HUES48 (cell line): ENCODE measurements around the gene CNOT10.

Experiments
- H3K27ac ChIP-seq: one replicate; pipeline ENCODE4 v1.7.0; 2013; ENCODE audit warnings: low read depth, low read length, inconsistent platforms
- H3K27me3 ChIP-seq: 2 replicates; pipeline ENCODE4 v1.6.1; 2013; ENCODE audit warnings: mild to moderate bottlenecking, low read length; ENCODE audit not compliant: control insufficient read depth, insufficient read depth
- H3K36me3 ChIP-seq: 2 replicates; pipeline ENCODE4 v1.6.1; 2013; ENCODE audit warnings: low read length; ENCODE audit not compliant: control insufficient read depth, insufficient read depth
- H3K4me1 ChIP-seq: 2 replicates; pipeline ENCODE4 v1.6.1; 2013; ENCODE audit warnings: mild to moderate bottlenecking, low read length; ENCODE audit not compliant: control insufficient read depth, insufficient read depth
- H3K4me3 ChIP-seq: 2 replicates; pipeline ENCODE4 v1.5.1; 2013; ENCODE audit warnings: mild to moderate bottlenecking, low read depth, low read length
- H3K9ac ChIP-seq: 2 replicates; pipeline ENCODE4 v1.6.1; 2013; ENCODE audit warnings: mild to moderate bottlenecking, low read depth, low read length, moderate library complexity
- H3K9me3 ChIP-seq: 2 replicates; pipeline ENCODE4 v1.6.1; 2013; ENCODE audit warnings: low read length; ENCODE audit not compliant: control insufficient read depth, insufficient read depth

Gene CNOT10

GRCh38 chr3:32691847-32692246 lies 6.9 kb downstream of the CNOT10 start:
- no peak overlapping the region for H3K9ac ChIP-seq
- H3K27me3 ChIP-seq = no peaks in the 10 kb centered on the region
- H3K4me1 ChIP-seq = 0 out of 2 replicates have a peak, but pooled peaks cover 2% of the 10 kb centered on the region
- H3K4me3 ChIP-seq = no peak overlapping the region
- H3K36me3 ChIP-seq = peaks cover 16% of the 10 kb centered on the region
- no peak overlapping the region for H3K27ac ChIP-seq
- H3K9me3 ChIP-seq = no peaks in the 10 kb centered on the region

- no peaks in the 10 kb centered on the region for H3K27me3 ChIP-seq
- no peak overlapping the region for H3K9ac ChIP-seq
- no peaks in the 10 kb centered on the region for H3K9me3 ChIP-seq
- no peak overlapping the region for H3K4me3 ChIP-seq
- no peaks in the 10 kb centered on the region for H3K4me1 ChIP-seq
- peaks cover 16% of the 10 kb centered on the region for H3K36me3 ChIP-seq
- no peak overlapping the region for H3K27ac ChIP-seq
These were observed 11.5 kb downstream of the CNOT10 start for GRCh38 chr3:32696523-32696922.

- Histone ChIP-seq H3K4me1 (no peaks in the 10 kb centered on the region), H3K9ac (no peak overlapping the region), H3K4me3 (no peak overlapping the region), H3K27ac (no peak overlapping the region), H3K36me3 (peaks cover 8% of the 10 kb centered on the region), H3K9me3 (no peaks in the 10 kb centered on the region), H3K27me3 (no peaks in the 10 kb centered on the region)
These were observed 13.5 kb downstream of the CNOT10 start for GRCh38 chr3:32698506-32698905.

GRCh38 chr3:32699429-32699828 lies 14.4 kb downstream of the CNOT10 start:
- H3K4me1 ChIP-seq = no peaks in the 10 kb centered on the region
- no peak overlapping the region for H3K27ac ChIP-seq
- no peak overlapping the region for H3K4me3 ChIP-seq
- peaks cover 9% of the 10 kb centered on the region for H3K36me3 ChIP-seq
- no peaks in the 10 kb centered on the region for H3K27me3 ChIP-seq
- H3K9me3 ChIP-seq = no peaks in the 10 kb centered on the region
- H3K9ac ChIP-seq = no peak overlapping the region

GRCh38 chr3:32700244-32700643 lies 15.3 kb downstream of the CNOT10 start:
- Histone ChIP-seq H3K4me1 (no peaks in the 10 kb centered on the region), H3K27ac (no peak overlapping the region), H3K27me3 (no peaks in the 10 kb centered on the region), H3K9ac (no peak overlapping the region), H3K36me3 (peaks cover 14% of the 10 kb centered on the region), H3K9me3 (no peaks in the 10 kb centered on the region), H3K4me3 (no peak overlapping the region)

DNA sequence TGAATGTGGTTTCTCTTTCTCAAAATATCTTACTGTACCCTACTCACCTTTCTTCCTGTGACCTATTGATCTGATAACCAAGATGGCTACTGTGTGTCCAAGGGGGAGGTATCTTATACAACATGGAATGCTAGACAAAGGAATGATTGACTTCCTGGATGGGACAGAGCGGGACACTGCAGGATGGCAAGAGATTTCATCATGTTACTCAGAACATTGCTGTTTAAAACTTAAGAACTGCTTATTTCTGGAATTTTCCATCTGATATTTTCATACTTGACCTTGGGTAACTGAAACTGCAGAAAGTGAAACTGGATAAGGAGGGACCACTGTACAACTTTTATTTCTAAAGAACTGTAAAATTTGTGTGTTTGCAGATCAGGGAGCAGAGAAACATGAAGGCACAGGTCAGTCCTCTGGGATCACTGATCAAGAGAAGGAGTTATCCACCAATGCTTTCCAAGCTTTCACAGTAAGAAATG lies 18.5 kb downstream of the CNOT10 start:
- H3K27me3 ChIP-seq = no peaks in the 10 kb centered on the region
- H3K9ac ChIP-seq = no peak overlapping the region
- no peak overlapping the region for H3K4me3 ChIP-seq
- H3K36me3 ChIP-seq = peaks cover 24% of the 10 kb centered on the region
- no peaks in the 10 kb centered on the region for H3K9me3 ChIP-seq
- no peaks in the 10 kb centered on the region for H3K4me1 ChIP-seq
- no peak overlapping the region for H3K27ac ChIP-seq

DNA sequence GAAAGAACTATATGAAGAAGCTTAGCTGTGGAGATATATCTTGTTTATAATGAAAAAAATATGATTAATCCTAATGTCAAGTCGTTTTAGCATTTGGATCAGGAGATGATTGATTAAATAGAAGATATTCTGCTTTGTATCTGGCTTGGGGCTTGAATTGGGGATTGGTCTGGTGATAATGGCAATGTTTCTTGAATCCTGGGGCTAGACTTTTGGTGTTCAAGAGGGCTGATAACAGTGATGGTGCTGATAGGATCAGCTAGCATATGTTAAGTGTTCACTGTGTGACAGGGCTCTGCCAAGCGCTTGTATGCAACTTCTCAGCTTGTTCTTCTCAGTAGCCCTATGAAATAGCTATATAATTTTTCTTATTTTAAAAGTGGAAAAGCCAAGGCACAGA lies 20.2 kb downstream of the CNOT10 start:
- H3K36me3 ChIP-seq = peaks cover 38% of the 10 kb centered on the region
- H3K9me3 ChIP-seq = no peaks in the 10 kb centered on the region
- no peak overlapping the region for H3K9ac ChIP-seq
- no peak overlapping the region for H3K4me3 ChIP-seq
- H3K4me1 ChIP-seq = no peaks in the 10 kb centered on the region
- no peaks in the 10 kb centered on the region for H3K27me3 ChIP-seq
- H3K27ac ChIP-seq = no peak overlapping the region

GRCh38 chr3:32706348-32707025 lies 21.5 kb downstream of the CNOT10 start:
- Histone ChIP-seq H3K36me3 (peaks cover 51% of the 10 kb centered on the region), H3K27me3 (no peaks in the 10 kb centered on the region), H3K4me3 (no peak overlapping the region), H3K9ac (no peak overlapping the region), H3K9me3 (no peaks in the 10 kb centered on the region), H3K27ac (no peak overlapping the region), H3K4me1 (no peaks in the 10 kb centered on the region)

GRCh38 chr3:32707026-32707370 lies 22.0 kb downstream of the CNOT10 start:
- H3K9me3 ChIP-seq = no peaks in the 10 kb centered on the region
- H3K4me1 ChIP-seq = no peaks in the 10 kb centered on the region
- H3K9ac ChIP-seq = no peak overlapping the region
- H3K36me3 ChIP-seq = peaks cover 56% of the 10 kb centered on the region
- H3K27ac ChIP-seq = no peak overlapping the region
- no peaks in the 10 kb centered on the region for H3K27me3 ChIP-seq
- H3K4me3 ChIP-seq = no peak overlapping the region

DNA sequence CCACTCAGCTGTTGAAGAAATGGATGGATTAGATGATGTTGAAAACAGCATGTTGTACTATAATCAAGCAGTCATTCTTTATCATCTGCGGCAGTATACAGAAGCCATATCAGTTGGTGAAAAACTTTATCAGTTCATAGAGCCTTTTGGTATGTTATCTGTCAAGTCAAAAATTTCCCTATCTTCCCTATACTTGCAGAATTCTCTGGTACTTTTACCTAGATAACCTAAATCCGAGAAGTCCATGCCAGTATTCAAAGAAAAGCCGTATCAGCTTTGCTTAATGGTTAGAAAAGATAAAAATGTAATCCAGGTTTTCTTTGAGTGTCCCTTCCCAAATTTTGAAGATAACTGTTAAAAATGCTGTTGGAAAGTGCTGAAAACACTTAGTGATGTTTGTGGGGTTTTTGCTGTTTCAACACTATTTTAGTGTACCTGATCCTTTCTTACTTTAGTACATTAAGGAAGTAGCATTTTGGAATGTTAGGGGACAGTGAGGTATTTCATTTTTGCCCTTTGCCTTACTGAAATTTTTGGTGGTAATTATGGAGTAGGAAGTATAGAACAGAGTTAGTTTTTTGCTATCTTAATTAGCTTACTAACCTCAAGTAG lies 23.8 kb downstream of the CNOT10 start:
- Histone ChIP-seq H3K4me1 (no peaks in the 10 kb centered on the region), H3K9me3 (no peaks in the 10 kb centered on the region), H3K27me3 (no peaks in the 10 kb centered on the region), H3K36me3 (peaks cover 71% of the 10 kb centered on the region), H3K4me3 (no peak overlapping the region), H3K27ac (no peak overlapping the region), H3K9ac (no peak overlapping the region)

GRCh38 chr3:32709346-32709745 lies 24.4 kb downstream of the CNOT10 start:
- H3K27me3 ChIP-seq = no peaks in the 10 kb centered on the region
- no peak overlapping the region for H3K9ac ChIP-seq
- H3K36me3 ChIP-seq = peaks cover 76% of the 10 kb centered on the region
- H3K27ac ChIP-seq = no peak overlapping the region
- no peak overlapping the region for H3K4me3 ChIP-seq
- no peaks in the 10 kb centered on the region for H3K4me1 ChIP-seq
- H3K9me3 ChIP-seq = no peaks in the 10 kb centered on the region
